Cerebellar nuclear complex (tissue), 1 donor: ENCODE results near the gene SNAPC2.

Experiments
- DNase-seq, 2 experiments: peaks; one replicate each; lab custom pipeline; 2025; lab: John Stamatoyannopoulos, UW

The SNAPC2 gene

DNA sequence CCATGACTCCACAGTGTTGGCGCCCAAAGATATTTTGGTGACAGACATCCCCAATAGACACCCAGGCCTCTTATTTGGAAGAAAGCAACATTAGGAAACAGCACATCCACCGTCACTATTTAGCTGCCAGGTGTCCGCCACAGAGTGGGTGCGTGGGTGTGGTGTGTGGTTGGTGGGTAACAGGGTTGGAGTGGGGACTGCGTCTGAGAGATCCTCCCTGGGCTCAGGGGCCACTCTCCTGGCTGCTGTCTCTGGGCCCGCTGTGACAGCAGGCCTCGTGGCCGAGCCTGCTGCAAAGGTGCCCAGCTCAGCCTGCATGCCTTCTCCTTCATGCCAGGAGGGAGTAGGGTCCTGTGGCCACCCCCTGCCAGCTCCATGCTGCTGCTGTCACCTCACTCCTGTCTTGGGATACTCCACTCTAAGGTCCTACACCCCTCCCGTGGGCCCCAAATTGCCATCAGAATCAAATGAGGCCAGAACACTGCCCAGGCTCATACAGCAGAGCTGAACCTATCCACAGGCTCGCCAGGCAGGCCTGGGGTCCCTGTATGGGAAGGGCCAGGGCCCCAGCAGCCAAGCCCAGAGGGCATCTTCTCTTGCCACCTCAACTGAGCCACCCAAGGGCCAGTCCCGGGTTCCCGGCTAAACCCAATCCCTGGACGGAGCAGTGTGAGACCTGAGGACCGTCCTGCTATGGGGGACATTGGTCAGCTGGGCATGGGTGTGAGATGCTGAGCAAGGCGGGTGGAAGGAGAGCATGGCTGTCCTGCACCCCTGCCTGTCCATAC, 48.1 kb downstream of the SNAPC2 start:
- no peak for DNase-seq

DNA sequence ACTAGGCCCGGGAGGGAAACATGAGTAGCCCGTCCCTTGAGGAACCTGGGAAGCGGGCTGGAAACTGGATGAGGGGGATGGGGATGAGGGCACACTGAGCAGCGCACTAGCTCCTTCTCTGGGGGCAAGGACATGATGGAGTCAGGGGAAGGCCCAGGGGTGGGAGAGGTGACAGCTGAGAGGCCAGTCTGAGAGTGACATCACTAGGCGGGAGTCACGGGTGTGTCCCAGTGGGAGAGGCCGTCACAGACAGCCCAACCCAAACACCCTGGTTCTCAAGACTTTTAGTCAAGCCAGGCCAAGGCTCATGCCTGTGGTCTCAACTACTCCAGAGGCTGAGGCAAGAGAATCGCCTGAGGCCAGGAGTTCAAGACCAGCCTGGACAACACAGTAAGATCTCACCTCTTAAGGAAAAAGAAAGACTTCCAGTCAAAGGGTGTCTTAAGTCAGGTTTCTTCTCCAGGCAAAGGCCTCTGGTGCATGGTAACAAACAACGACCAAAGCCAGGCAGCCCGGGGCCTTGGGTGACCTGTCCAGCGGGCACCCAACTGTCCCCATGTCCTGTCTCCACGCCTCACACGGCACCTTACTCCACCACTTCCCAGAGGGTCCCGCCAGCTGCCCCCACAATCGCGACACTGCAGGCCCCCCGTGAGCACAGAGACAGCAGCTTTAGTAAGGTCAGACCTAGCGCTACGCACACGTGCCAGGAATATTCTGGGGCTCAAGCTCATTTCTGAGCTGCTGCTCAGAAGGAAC, 48.8 kb downstream of the SNAPC2 start:
- no peak for DNase-seq

DNA sequence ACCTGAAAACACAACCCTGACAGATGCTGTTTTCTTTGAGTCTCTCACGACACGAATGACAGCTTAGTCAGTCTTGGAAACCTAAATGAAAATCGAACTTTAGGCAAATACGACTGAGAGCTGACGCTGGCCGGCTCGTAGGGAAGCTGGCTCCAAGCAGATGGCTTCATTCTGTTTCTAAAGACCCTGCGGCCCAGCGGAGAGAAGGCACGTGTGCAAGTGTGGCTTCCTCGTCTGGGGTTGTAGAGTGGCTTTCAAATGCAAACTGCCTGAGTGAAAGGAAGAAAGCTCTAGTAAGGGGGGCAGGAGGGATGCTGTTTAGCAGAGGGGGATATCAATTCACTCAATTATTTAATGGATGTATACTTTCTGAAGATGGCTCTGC, 49.4 kb downstream of the SNAPC2 start:
- DNase-seq = no peak

DNA sequence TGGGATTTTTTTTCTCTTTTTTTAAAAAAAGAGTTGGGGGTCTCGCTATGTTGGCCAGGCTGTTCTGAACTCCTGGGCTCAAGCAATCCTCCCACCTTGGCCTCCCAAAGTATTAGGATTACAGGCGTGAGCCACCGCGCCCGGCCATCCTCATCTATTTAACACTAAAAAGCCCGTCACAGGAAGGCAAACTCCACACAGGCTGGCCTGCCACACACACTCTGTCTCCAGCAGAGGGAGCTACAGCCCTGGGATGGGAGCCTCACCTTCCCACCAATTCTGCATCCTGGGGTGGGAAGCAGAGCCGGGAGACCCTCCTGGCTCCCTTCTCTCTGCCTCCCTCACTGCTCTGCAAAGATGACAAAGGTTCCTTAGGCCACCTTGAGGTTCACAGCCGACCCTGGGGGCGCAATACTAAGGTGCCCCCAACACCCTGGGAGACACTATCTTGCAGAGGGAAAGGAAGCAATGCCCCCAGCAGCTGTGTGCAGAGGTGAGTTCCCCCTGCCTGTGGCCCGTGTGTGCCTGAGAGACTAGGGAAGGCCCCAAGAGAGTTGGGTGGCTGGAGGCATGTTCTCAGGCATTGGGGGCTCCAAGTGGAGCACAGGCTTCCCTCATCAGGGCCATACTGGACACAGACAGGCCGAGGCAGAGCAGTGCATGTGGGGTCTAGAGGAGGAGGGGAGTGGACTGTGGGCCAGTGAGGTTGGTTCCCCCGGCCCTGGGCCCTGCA, 50.7 kb downstream of the SNAPC2 start:
- no peak for DNase-seq

GRCh38 chr19:7971553-7972520, 51.7 kb downstream of the SNAPC2 start:
- DNase-seq = no peak
